Kidney (tissue), 14 donors: ENCODE measurements around the gene MAPKAP1. TPM values are rescaled to one million over a fixed set of nuclear protein-coding genes. Genes with fewer than 3 reads are reported as not detected.

ENCODE experiments used
- DNase-seq, 5 donors: peaks; one replicate each; pipeline ENCODE4 v3.0.0-alpha.2; 2013 to 2020
- FAIRE-seq: peaks from 2 replicates; lab custom pipeline; 2012; peaks lifted over from hg19 to GRCh38; lab: Jason Lieb, UNC
- H3K27ac ChIP-seq, 2 donors: one replicate each; pipeline ENCODE4 v1.7.0; 2013; ENCODE audit warnings: low read depth in 2 of 2, low read length in 2 of 2, inconsistent platforms in 1 of 2
- H3K27me3 ChIP-seq: one replicate; pipeline ENCODE4 v1.7.1; 2013; ENCODE audit warnings: low read length, inconsistent platforms; ENCODE audit not compliant: control insufficient read depth, insufficient read depth
- H3K36me3 ChIP-seq, 3 donors: one replicate each; pipeline versions ENCODE4 v1.7.0 to v1.7.1; 2013; ENCODE audit warnings: low read length in 3 of 3, control low read depth in 1 of 3, inconsistent platforms in 1 of 3; ENCODE audit not compliant: insufficient read depth in 3 of 3, control insufficient read depth in 2 of 3
- H3K4me1 ChIP-seq, 3 donors: one replicate each; pipeline versions ENCODE4 v1.7.0 to v1.7.1; 2013; ENCODE audit warnings: low read length in 3 of 3, inconsistent platforms in 1 of 3, low read depth in 1 of 3; ENCODE audit not compliant: control insufficient read depth in 2 of 3, insufficient read depth in 2 of 3
- H3K4me3 ChIP-seq, 3 donors: one replicate each; pipeline versions ENCODE4 v1.7.0 to v1.8.1; 2013; ENCODE audit warnings: low read length in 3 of 3, control low read depth in 1 of 3, inconsistent platforms in 1 of 3
- H3K9ac ChIP-seq, 3 donors: one replicate each; pipeline versions ENCODE4 v1.7.0 to v1.7.1; 2013; ENCODE audit warnings: low read length in 3 of 3, control low read depth in 1 of 3, inconsistent platforms in 1 of 3
- H3K9me3 ChIP-seq, 3 donors: one replicate each; pipeline versions ENCODE4 v1.7.0 to v1.7.1; 2013; ENCODE audit warnings: low read length in 3 of 3, control low read depth in 1 of 3, inconsistent platforms in 1 of 3; ENCODE audit not compliant: control insufficient read depth in 2 of 3, insufficient read depth in 1 of 3
- intact Hi-C: fragments of 100-400 bp; cut with DNase I; formaldehyde crosslinking; loops from one replicate; pipeline ENCODE4 v1.11.1; 2022
- polyA plus RNA-seq: library from polyadenylated mRNA; stranded (reverse); fragments of 350-450 nt; fragmentation: Illumina TruSeq; extraction: RNeasy Lipid Tissue Mini Kit (QIAGEN cat#74804); gene quantifications from one replicate; pipeline ENCODE4 v1.2.3, GENCODE V29; 2014; ENCODE audit warnings: low read depth, low replicate concordance; ENCODE audit not compliant: insufficient read depth
- total RNA-seq: library from RNA; stranded (reverse); fragmentation: NEBNext Ultra II Directional; extraction: Animal tissue kit (Norgen Biotek cat#: 25700); gene quantifications from one replicate; pipeline ENCODE4 v1.2.1, GENCODE V29; 2021
- TF ChIP-seq, protein P1 (sequence below): IDR thresholded peaks from 3 replicates; pipeline ENCODE4 v1.5.1; 2012; ENCODE audit warnings: mild to moderate bottlenecking, moderate library complexity, borderline replicate concordance; ENCODE audit not compliant: insufficient read depth; ENCODE audit errors: extremely low read depth
- donor health status: control.
- donor health status: control.
- donor health status: control.
- donor health status: control.
- donor health status: control.
- donor health status: DM: yes; HTN: yes; CAD: no.
- donor health status: Normal renal cell carcinoma (clear cell type).

Gene MAPKAP1
- total and polyA plus RNA-seq, 2 donors from 2014 or later, result 70.5 to 99.4 TPM

GRCh38 chr9:125464591-125465385 is 242.2 kb downstream of the MAPKAP1 start:
- Histone ChIP-seq H3K27ac (no peak overlapping the region), H3K27me3 (no peaks in the 10 kb centered on the region), H3K36me3 (peaks cover 0 to 6% (median 2%) of the 10 kb centered on the region in 3 donors), H3K9ac (no peak overlapping the region), H3K9me3 (no peaks in the 10 kb centered on the region), H3K4me3 (no peak overlapping the region), H3K4me1 (peaks cover 0 to 13% (median 5%) of the 10 kb centered on the region in 3 donors)
- TF ChIP-seq, protein P1, sequence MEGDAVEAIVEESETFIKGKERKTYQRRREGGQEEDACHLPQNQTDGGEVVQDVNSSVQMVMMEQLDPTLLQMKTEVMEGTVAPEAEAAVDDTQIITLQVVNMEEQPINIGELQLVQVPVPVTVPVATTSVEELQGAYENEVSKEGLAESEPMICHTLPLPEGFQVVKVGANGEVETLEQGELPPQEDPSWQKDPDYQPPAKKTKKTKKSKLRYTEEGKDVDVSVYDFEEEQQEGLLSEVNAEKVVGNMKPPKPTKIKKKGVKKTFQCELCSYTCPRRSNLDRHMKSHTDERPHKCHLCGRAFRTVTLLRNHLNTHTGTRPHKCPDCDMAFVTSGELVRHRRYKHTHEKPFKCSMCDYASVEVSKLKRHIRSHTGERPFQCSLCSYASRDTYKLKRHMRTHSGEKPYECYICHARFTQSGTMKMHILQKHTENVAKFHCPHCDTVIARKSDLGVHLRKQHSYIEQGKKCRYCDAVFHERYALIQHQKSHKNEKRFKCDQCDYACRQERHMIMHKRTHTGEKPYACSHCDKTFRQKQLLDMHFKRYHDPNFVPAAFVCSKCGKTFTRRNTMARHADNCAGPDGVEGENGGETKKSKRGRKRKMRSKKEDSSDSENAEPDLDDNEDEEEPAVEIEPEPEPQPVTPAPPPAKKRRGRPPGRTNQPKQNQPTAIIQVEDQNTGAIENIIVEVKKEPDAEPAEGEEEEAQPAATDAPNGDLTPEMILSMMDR, result no peak
- FAIRE-seq, result no peak
- peak in 2 of 5 donors; percentile 29 to 45 for DNase-seq
- intact Hi-C loops, result no loop called here

DNA sequence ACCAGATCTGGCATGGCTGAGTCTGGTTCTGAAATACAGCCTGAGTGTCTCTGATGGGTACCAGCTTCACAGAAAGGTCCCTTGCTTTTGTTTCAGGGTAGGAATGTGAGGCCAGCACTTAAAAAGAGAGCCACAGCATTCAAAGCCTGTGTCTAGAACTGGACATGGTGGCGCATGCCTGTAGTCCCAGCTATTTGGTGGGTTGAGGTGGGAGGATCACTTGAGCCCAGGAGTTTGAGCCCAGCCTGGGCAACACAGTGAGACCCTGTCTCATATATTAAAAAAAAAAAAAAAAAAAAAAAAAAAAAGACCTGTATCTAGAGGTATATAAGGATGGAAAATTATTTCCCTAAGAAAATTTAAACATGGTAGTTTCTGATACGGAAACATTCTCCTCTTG is 243.1 kb downstream of the MAPKAP1 start:
- FAIRE-seq (no peak), DNase-seq (no peak)
- peaks cover 0 to 13% (median 5%) of the 10 kb centered on the region in 3 donors for H3K4me1 ChIP-seq
- no peak overlapping the region for H3K9ac ChIP-seq
- TF ChIP-seq, protein P1, result no peak
- peaks cover 0 to 6% (median 2%) of the 10 kb centered on the region in 3 donors for H3K36me3 ChIP-seq
- intact Hi-C loops, result no loop called here
- H3K27ac ChIP-seq, result no peak overlapping the region
- no peaks in the 10 kb centered on the region for H3K9me3 ChIP-seq
- no peak overlapping the region for H3K4me3 ChIP-seq
- H3K27me3 ChIP-seq, result no peaks in the 10 kb centered on the region

- Histone ChIP-seq H3K27ac (peak overlapping the region in 1 of 2 donors; percentile 44), H3K36me3 (peaks cover 0 to 6% (median 2%) of the 10 kb centered on the region in 3 donors), H3K27me3 (no peaks in the 10 kb centered on the region), H3K9ac (no peak overlapping the region), H3K4me1 (peaks cover 0 to 13% (median 5%) of the 10 kb centered on the region in 3 donors), H3K4me3 (no peak overlapping the region), H3K9me3 (no peaks in the 10 kb centered on the region)
- TF ChIP-seq, protein P1, result no peak
- DNase-seq, result peak in 1 of 5 donors; percentile 35
- intact Hi-C loops, result no loop called here
- no peak for FAIRE-seq
Measured at GRCh38 chr9:125462861-125463291, 244.1 kb downstream of the MAPKAP1 start.
